Pulmonary artery endothelial cell (primary cell): ENCODE measurements around the gene DRC7. TPM values are rescaled to one million over a fixed set of nuclear protein-coding genes. Genes with fewer than 3 reads are reported as not detected.
"Not testable (repeated sequence)": the region's sequence is repeated elsewhere in the genome, so short reads cannot be mapped to it uniquely, and the experiment has no call there.

Experiments
- DNase-seq: peaks from one replicate; pipeline ENCODE4 v3.0.0-alpha.2; 2011; ENCODE audit warnings: low read depth, low spot score
- total RNA-seq: library from RNA; depleted of rRNA; stranded (reverse); fragments of >200 nt; gene quantifications from 2 replicates; pipeline ENCODE4 v1.2.3, GENCODE V29; 2014

DRC7 gene
- total RNA-seq, 1 donor from 2014 or later = 0.13 TPM

- DNase-seq = no peak
Observed at GRCh38 chr16:57760357-57761160, 66.0 kb downstream of the DRC7 start.

- no peak for DNase-seq
Observed at GRCh38 chr16:57761301-57761700, 66.7 kb downstream of the DRC7 start.

- DNase-seq = no peak
Observed at GRCh38 chr16:57761957-57762356, 67.4 kb downstream of the DRC7 start.

- DNase-seq = no peak
Observed at GRCh38 chr16:57762365-57763040, 67.9 kb downstream of the DRC7 start.

DNA sequence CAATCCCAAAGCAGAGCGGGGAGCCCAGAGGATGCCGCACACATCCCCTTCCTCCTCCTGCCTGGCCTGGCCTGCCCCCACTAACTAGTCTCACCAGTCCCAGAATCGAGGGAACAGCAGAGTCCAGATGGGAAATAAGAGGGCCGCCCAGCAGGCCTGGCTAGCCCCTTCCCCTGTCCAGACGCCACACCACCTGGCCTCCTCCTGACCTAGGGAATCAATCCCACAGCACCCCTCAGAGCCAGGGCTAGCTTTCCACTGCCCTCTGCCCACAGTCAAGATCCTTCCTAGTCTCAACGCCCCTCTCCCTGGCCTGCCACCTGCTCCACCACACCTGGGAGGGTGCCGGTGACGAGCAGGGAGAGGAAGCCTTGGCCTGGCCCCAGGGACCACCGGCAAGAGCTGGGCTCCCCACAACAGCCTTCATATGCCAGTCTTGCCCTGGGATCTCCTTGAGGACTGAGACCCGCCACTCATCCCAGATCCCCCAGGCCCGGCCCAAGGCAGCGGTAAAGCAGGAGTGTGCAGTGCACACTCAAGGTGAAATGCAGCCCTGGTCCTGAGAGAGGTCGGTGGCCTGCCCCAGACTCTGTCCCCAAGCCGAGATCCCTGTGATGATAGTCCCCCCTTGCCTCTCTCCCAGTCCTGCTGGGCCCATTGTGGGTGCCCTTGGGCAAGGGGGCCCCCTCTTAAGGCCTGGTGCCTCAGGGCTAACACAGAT is 68.8 kb downstream of the DRC7 start:
- DNase-seq = no peak

- no peak for DNase-seq
Observed at GRCh38 chr16:57764006-57764340, 69.4 kb downstream of the DRC7 start.

GRCh38 chr16:57764341-57765159 is 69.9 kb downstream of the DRC7 start:
- peak; percentile 33 for DNase-seq

DNA sequence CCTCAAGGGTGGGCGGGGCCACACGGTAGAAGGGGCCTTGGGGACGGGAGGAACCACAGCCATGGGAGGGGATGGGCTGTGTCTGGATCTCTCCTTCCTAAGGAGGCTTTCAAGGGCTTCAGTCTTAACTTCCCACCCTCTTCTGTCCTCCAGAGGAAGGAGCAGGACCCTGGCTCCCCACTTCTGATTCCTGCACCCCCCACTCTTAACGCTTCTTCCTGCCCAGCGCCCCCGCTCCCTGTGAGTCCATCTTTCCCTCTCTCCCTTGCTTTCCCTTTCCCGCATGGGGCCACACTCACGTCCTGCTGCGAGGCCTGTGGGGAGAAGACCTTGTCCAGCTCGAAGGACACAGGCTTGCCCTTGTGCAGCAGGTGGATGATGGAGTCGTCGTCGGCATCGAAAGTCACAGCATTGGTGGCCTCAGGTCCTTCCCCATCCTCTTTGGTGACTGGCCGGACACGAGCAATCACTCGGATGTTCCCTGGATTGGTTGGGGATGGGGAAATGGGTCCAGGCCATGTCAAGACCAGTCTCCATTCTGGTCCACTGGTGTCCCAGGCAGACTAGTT is 70.6 kb downstream of the DRC7 start:
- DNase-seq = no peak

- no peak for DNase-seq
Observed at GRCh38 chr16:57766714-57767348, 72.2 kb downstream of the DRC7 start.

DNA sequence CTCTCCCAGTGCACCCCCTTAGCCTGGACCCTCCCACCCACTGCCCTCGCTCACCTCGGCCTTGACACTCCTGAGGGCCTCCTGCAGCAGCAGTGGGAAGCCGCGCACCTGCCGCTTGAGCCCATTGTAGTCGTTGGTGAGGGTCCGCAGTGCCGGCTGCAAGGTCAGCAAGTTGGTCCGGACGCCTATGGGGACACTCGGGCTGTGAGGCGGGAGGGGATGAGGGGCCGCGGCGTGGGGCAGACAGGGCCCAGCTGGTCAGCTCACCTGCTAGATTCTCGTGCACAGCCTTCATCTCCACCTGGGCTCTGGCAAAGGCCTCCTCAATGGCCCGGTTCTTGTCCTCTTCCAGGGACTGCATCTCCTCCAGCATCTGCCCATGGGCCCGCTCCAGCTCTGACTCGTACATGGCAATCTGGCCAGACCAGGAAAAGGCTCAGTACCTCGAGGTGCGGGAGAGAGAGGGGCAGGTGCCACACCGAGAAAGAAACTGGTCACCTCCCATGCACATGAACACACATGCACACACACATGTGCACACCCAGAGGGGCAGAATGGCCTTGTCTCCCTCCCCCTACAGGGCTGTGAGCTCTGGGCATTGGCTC is 75.0 kb downstream of the DRC7 start:
- no peak for DNase-seq

DNA sequence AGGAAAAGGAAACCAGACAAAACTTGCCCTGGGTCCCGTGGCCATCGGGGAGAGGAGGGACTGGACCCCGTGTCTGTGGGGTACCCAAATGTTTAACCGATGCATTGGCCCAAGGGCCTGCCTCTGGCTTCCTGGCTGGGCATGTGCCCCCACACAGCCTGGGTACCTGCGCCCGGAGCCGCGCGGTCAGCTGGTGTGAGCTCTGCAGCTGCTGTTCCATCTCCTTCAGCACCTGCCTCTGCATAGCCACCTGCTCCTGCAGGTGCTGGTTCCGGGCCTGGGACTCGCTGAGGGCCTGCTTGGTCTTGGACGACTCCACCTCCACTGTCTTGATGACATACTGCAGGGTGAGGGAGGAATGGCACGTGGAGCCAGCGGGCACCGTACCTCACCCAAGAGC is 75.8 kb downstream of the DRC7 start:
- DNase-seq = no peak

DNA sequence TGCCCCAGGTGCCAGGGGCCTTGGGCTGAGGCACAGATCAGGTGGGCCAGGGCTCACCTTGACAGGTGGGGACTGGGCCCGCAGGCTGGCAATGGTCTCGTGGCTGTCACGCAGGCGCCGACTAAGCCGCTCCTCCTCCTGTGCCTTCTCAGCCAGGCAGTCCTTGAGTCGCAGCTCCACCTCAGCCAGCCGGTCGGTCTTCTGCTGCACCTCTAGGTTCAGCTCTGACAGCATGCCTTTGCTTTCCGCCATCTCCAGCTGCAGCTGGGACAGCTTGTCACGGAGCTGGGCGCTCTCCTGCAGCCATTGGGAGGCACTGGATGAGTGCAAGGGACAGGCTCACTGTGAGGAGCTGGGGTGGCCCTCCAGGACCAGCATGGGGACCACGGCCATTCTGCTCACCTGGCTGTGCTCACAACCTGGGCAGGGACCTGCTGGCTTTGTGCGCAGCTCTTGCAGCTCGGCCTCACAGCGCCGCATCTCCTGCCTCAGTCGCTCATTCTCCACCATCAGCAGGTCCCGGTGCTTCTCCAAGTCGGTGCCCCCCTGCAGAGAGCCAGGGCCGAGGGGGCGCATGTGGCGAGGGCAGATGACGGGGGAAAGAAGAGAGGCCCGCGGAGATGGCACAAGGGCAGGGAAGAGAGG is 76.7 kb downstream of the DRC7 start:
- DNase-seq = no peak

- no peak for DNase-seq
Observed at GRCh38 chr16:57773019-57773418, 78.4 kb downstream of the DRC7 start.

- DNase-seq = no peak
Observed at GRCh38 chr16:57773655-57774295, 79.2 kb downstream of the DRC7 start.

DNA sequence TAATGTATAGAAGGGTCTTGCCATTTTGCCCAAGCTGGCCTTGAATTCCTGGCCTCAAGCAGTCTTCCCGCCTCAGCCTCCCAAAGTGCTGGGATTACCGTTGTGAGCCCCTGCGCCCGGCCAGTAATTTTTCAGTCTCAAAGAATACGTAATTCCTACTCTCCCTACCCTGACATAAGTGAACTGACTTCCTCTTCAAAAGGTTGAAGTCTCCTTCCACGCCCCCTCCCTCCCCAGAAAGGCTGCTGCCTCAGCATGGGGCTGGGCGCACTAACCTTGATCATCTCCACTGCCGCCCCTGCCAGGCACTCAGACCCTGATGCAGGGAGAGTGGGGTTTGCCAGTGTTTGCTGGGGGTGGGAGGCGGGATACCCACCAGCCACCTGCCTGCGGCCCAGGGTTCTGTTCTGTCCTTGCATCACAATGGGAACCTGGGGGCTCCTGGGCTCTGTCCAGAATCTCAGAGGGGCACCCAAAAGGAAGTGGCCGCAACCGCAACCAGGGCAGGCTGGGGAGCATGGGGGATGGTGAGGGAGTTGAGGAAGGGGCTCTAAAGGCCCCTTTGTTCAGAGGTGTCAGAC is 80.2 kb downstream of the DRC7 start:
- no peak for DNase-seq

GRCh38 chr16:57775661-57776469 is 81.3 kb downstream of the DRC7 start:
- DNase-seq = no peak

DNA sequence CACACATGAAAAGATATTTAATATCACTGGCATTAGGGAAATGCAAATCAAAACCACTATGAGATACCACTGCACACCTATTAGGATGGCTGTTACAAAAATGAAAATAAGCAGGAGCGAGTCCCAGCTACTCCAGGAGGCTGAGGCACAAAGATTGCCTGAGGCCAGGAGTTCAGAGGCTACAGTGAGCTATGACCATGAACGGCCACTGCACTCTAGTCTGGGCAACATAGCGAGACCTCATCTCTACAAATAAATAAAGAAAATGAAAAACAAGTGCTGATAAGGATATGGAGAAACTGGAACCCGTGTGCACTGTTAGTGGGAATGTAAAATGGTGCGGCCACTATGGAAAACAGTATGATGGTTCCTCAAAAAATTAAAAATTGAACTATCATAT is 84.1 kb downstream of the DRC7 start:
- DNase-seq = no peak

GRCh38 chr16:57779836-57780235 is 85.2 kb downstream of the DRC7 start:
- not testable (repeated sequence) for DNase-seq
